GM13977 (cell line): ENCODE data around the gene OR8K5.

ENCODE experiments used
- DNase-seq: peaks from one replicate; pipeline ENCODE4 v3.0.0; 2012; ENCODE audit warnings: low spot score
- in situ Hi-C: fragments of 300-500 bp; cut with MboI; formaldehyde crosslinking; loops from one replicate; pipeline ENCODE4 v1.12.0; 2022; ENCODE audit warnings: low sequenced_read_pairs, low pct_unique_long_range_greater_than_20kb, mixed read lengths, inconsistent platforms; ENCODE audit not compliant: unreplicated experiment
- TF ChIP-seq, protein P1 (sequence below): IDR thresholded peaks from 2 replicates; pipeline ENCODE4 v1.5.1; 2012; ENCODE audit warnings: mild to moderate bottlenecking, control low read depth; ENCODE audit not compliant: insufficient read depth; ENCODE audit errors: extremely low read depth, missing control alignments

Gene OR8K5, protein sequence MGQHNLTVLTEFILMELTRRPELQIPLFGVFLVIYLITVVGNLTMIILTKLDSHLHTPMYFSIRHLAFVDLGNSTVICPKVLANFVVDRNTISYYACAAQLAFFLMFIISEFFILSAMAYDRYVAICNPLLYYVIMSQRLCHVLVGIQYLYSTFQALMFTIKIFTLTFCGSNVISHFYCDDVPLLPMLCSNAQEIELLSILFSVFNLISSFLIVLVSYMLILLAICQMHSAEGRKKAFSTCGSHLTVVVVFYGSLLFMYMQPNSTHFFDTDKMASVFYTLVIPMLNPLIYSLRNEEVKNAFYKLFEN

DNA sequence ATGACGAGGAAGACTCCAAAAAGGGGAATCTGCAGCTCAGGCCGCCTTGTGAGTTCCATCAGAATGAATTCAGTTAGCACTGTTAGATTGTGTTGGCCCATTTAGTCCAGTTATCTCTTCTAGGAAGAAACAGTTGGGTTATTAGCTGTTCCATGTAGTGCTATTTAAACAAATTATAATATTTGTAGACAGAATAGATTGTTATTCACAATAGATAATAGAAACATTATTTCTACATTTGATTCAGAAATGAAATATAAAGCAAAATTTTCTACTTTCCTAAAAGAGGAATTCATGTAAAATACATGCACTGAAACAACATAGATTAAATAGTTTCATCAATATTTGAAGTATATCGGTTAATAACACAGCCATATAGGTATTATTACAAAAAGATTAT lies at the start of gene OR8K5:
OR8K5 (minus strand) TSS at position 101 of the 400 bp plus-strand sequence; CDS start at position 101, 0 bp downstream.
- TF ChIP-seq, protein P1, sequence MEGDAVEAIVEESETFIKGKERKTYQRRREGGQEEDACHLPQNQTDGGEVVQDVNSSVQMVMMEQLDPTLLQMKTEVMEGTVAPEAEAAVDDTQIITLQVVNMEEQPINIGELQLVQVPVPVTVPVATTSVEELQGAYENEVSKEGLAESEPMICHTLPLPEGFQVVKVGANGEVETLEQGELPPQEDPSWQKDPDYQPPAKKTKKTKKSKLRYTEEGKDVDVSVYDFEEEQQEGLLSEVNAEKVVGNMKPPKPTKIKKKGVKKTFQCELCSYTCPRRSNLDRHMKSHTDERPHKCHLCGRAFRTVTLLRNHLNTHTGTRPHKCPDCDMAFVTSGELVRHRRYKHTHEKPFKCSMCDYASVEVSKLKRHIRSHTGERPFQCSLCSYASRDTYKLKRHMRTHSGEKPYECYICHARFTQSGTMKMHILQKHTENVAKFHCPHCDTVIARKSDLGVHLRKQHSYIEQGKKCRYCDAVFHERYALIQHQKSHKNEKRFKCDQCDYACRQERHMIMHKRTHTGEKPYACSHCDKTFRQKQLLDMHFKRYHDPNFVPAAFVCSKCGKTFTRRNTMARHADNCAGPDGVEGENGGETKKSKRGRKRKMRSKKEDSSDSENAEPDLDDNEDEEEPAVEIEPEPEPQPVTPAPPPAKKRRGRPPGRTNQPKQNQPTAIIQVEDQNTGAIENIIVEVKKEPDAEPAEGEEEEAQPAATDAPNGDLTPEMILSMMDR = no peak
- in situ Hi-C loops = no loop called here
- no peak for DNase-seq

DNA sequence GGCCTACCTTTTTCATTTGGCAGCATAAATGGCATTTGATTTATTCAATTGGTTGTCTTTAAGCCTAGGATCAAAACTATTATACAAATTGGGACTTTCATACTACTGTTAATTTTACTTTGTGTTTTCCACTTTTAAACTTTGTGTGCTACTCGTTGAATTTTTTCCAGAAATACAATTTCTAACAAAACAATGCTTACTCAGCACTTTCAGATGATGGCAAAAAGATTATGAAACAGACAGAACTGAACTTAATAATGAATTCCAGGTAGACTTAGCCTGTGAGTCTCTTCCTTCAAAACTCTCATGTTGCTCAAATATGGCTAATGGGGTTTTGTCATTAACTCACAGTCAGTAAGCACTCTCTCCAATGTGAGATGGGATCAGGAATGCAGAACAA lies 47.7 kb upstream of the OR8K5 start:
- in situ Hi-C loops = no loop called here
- no peak for DNase-seq
- TF ChIP-seq, protein P1 = no peak

DNA sequence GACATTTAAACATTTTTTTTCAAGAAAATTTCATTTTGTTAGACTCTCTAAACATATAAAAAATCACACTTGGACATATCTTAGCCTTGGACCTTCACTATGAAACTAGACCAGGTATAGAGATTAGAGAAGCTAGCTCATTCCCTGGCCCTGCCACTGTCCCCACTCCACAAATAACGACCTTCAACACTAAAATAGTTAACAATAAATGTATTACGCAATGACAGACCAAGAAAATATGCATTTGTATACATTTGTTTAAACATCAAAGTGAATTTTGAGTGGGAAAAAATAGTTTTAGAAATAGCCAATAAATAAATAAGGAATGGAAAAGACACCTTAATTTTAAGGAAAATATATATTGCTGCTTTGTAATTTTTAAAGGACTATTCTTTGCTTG lies 37.2 kb upstream of the OR8K5 start:
- no peak for DNase-seq
- TF ChIP-seq, protein P1 = no peak
- in situ Hi-C loops = no loop called here

DNA sequence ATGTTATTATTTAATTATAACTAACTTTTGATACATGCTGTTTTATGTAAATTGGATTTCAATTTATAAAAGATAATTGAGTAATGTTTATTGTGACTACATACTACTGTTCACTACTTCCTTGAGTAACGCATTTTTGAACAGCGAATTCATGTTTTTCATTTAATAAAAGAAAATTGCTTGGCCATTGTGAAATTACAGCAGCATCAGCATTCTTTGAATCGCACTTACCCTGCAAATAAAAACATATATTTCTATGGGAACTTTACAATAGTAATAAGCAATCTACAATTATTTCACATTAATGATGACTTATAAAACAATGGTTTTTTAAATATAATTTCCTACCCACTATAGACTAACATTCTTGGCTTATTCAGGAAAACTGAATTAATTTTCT lies 36.6 kb upstream of the OR8K5 start:
- no peak for DNase-seq
- TF ChIP-seq, protein P1 = no peak
- in situ Hi-C loops = no loop called here

DNA sequence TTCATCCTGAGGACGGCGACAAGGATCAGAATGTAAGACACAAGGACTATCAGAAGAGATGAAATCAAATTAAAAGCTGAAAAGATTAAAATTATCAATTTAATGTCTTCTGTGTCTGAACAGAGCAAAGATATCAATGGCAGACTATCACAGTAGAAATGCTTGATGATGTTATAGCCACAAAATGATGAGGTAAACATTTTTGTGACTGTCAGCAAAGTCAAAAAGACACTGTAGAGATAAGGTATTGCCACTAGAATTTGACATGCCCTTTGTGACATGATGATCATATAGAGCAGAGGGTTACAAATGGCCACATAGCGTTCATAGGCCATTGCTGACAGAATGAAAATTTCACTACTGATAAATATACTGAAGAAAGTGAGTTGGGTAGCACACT lies 28.5 kb upstream of the OR8K5 start:
- in situ Hi-C loops = no loop called here
- TF ChIP-seq, protein P1 = no peak
- DNase-seq = no peak

DNA sequence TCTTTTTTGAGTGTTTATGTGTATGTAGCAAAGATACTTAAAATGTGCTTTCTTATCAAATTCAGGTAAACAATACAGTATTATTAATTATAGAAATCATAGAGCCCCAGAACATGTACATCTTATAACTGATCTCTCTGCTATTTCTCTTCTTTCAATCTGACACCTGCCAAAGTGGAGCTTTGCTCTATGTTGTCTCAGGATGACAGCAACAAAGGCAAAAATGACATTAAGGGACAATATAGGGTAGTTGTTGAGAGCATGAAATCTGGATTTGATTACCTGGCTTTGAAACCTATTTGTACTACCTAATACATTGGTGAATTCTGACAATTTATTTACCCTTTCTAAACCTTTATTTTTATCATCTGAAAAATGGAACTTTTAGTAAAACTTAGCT lies 23.3 kb upstream of the OR8K5 start:
- TF ChIP-seq, protein P1 = no peak
- DNase-seq = no peak
- in situ Hi-C loops = no loop called here
